MM.1S (cell line): ENCODE results near the gene CEP72.

Experiments
- DNase-seq: peaks from one replicate; pipeline ENCODE4 v3.0.0-alpha.2; 2015
- H2AFZ ChIP-seq: fragments of 300-600 bp; sonication (generic); 2 replicates; pipeline ENCODE4 v1.6.0; 2016; ENCODE audit warnings: antibody characterized with exemption, low read length
- H3F3A ChIP-seq: fragments of 300-600 bp; sonication (generic); 2 replicates; pipeline ENCODE4 v1.6.1; 2016; ENCODE audit warnings: mild to moderate bottlenecking, antibody characterized with exemption, low read length, moderate library complexity, mixed read lengths; ENCODE audit not compliant: insufficient read depth
- H3K27ac ChIP-seq: fragments of 300-600 bp; sonication (generic); 2 replicates; pipeline ENCODE4 v1.5.1; 2016; ENCODE audit warnings: mild to moderate bottlenecking, low read length
- H3K27me3 ChIP-seq: fragments of 300-600 bp; sonication (generic); replicated peaks from 2 replicates; pipeline ENCODE4 v1.6.0; 2016; ENCODE audit warnings: low read length; ENCODE audit not compliant: insufficient read depth
- H3K36me3 ChIP-seq: fragments of 300-600 bp; sonication (generic); replicated peaks from 2 replicates; pipeline ENCODE4 v1.6.1; 2016; ENCODE audit warnings: mild to moderate bottlenecking, low read length, mixed read lengths; ENCODE audit not compliant: insufficient read depth
- H3K4me1 ChIP-seq: fragments of 300-600 bp; sonication (generic); 2 replicates; pipeline ENCODE4 v1.6.1; 2016; ENCODE audit warnings: low read length, mixed read lengths
- H3K4me2 ChIP-seq: fragments of 300-600 bp; sonication (generic); 2 replicates; pipeline ENCODE4 v1.6.0; 2016; ENCODE audit warnings: low read depth, low read length
- H3K4me3 ChIP-seq: fragments of 300-600 bp; sonication (generic); 2 replicates; pipeline ENCODE4 v1.5.1; 2016; ENCODE audit warnings: low read length, mixed read lengths
- H3K79me2 ChIP-seq: fragments of 300-600 bp; sonication (generic); 2 replicates; pipeline ENCODE4 v1.6.1; 2016; ENCODE audit warnings: mixed run types, low read length, mixed read lengths
- H3K9ac ChIP-seq: fragments of 300-600 bp; sonication (generic); 2 replicates; pipeline ENCODE4 v1.6.1; 2016; ENCODE audit warnings: low read length, mixed read lengths
- H3K9me2 ChIP-seq: fragments of 300-600 bp; sonication (generic); replicated peaks from 2 replicates; pipeline ENCODE4 v1.6.1; 2016; ENCODE audit warnings: mild to moderate bottlenecking, low read length, mixed read lengths; ENCODE audit not compliant: insufficient read depth
- H3K9me3 ChIP-seq: fragments of 300-600 bp; sonication (generic); replicated peaks from 2 replicates; pipeline ENCODE4 v1.6.1; 2016; ENCODE audit warnings: mild to moderate bottlenecking, low read length, mixed read lengths; ENCODE audit not compliant: insufficient read depth
- H4K20me1 ChIP-seq: fragments of 300-600 bp; sonication (generic); 2 replicates; pipeline ENCODE4 v1.6.1; 2016; ENCODE audit warnings: mild to moderate bottlenecking, low read length, moderate library complexity, mixed read lengths; ENCODE audit not compliant: insufficient read depth
- EZH2 ChIP-seq: fragments of 300-600 bp; sonication (generic); optimal IDR thresholded peaks from 2 replicates; pipeline ENCODE3; 2017; ENCODE audit warnings: low read depth, mild to moderate bottlenecking, antibody characterized with exemption, low read length, mixed read lengths
- EZH2phosphoT487 ChIP-seq: fragments of 300-600 bp; sonication (generic); IDR thresholded peaks from 2 replicates; pipeline ENCODE4 v1.6.1; 2018; ENCODE audit warnings: antibody characterized with exemption, low read length
- TF ChIP-seq, protein P1 (sequence below): fragments of 300-600 bp; sonication (generic); IDR thresholded peaks from 2 replicates; pipeline ENCODE4 v1.5.1; 2016; ENCODE audit warnings: antibody characterized with exemption, low read length, mixed read lengths

The CEP72 gene

DNA sequence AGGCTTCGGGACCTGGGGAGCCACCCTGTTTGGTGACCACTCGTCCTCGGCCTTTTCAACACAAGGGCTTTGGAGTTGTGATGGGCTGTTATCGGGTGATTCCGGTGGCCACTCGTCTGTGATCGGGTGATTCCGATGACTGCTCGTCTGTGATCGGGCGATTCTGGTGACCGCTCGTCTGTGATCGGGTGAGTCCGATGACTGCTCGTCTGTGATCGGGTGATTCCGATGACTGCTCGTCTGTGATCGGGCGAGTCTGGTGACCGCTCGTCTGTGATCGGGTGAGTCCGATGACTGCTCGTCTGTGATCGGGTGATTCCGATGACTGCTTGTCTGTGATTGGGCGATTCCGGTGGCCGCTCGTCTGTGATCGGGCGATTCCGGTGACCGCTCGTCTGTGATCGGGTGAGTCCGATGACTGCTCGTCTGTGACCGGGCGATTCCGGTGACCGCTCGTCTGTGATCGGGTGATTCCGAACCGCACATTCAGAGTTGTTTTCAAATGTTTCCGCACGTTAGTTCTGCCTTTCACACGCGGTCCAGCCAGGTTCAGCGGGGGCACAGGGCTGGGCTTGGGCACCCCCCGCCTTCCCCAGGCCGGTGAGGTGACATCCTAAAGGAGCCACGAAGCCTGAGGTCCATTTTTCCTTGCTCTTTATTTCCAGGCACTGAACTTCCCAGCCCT, 50.8 kb downstream of the CEP72 start:
- Histone ChIP-seq H3K27ac (no peak overlapping the region), H4K20me1 (no peaks in the 10 kb centered on the region), H3K9me3 (no peaks in the 10 kb centered on the region), H3F3A (no peaks in the 10 kb centered on the region), H3K79me2 (no peaks in the 10 kb centered on the region), H2AFZ (no peak overlapping the region), H3K4me3 (no peak overlapping the region), H3K9me2 (no peaks in the 10 kb centered on the region), H3K9ac (no peak overlapping the region), H3K4me1 (no peaks in the 10 kb centered on the region), H3K27me3 (no peaks in the 10 kb centered on the region), H3K4me2 (no peak overlapping the region), H3K36me3 (no peaks in the 10 kb centered on the region)
- TF ChIP-seq, protein P1, sequence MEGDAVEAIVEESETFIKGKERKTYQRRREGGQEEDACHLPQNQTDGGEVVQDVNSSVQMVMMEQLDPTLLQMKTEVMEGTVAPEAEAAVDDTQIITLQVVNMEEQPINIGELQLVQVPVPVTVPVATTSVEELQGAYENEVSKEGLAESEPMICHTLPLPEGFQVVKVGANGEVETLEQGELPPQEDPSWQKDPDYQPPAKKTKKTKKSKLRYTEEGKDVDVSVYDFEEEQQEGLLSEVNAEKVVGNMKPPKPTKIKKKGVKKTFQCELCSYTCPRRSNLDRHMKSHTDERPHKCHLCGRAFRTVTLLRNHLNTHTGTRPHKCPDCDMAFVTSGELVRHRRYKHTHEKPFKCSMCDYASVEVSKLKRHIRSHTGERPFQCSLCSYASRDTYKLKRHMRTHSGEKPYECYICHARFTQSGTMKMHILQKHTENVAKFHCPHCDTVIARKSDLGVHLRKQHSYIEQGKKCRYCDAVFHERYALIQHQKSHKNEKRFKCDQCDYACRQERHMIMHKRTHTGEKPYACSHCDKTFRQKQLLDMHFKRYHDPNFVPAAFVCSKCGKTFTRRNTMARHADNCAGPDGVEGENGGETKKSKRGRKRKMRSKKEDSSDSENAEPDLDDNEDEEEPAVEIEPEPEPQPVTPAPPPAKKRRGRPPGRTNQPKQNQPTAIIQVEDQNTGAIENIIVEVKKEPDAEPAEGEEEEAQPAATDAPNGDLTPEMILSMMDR = no peak
- TF ChIP-seq EZH2 (no peak), EZH2phosphoT487 (no peak)
- no peak for DNase-seq

DNA sequence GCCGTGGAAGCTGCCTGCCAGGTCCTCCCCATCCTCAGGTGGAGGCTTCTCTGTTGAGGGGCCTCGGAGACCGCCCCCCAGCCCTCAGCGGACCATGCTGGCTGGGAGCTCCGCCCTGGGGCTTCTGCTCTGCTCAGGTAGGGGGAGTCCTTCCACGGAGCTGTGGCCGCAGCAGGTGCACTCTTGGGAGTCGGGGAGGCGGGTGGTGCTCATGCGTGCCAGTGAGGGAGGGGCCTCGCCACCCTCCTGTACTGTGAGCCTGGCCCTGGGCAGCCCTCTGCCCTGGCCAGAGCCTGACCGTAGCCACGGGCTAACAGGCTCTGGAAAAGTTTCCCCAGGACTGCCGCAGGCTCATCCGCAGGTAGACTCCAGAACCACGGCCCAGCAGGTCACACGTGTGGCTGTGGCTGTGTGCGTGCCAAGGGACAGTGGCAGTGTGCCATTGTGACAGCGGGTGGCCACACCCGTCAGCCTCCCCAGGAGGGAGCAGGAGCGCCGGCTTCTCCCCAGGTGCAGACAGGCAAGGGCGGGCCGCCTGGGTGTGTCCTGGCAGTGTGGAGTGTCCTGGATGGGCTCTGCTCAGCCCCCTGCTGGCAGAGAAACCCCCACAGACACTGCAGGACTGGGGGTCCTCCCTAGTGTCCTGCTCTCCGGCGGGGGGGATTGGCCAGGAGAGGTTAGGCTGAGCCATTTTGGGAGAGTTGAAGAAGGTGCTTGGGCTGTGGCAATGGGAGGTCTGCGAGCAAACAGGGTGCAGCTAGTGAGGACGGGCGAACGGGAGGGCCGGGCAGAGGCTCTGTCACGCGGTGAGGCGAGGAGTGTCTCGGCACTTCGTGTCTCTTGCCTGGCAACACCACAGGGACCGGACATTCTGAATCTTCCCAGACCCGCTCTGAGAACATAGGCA, 51.5 kb downstream of the CEP72 start:
- Histone ChIP-seq H3K36me3 (no peaks in the 10 kb centered on the region), H3K27me3 (no peaks in the 10 kb centered on the region)

DNA sequence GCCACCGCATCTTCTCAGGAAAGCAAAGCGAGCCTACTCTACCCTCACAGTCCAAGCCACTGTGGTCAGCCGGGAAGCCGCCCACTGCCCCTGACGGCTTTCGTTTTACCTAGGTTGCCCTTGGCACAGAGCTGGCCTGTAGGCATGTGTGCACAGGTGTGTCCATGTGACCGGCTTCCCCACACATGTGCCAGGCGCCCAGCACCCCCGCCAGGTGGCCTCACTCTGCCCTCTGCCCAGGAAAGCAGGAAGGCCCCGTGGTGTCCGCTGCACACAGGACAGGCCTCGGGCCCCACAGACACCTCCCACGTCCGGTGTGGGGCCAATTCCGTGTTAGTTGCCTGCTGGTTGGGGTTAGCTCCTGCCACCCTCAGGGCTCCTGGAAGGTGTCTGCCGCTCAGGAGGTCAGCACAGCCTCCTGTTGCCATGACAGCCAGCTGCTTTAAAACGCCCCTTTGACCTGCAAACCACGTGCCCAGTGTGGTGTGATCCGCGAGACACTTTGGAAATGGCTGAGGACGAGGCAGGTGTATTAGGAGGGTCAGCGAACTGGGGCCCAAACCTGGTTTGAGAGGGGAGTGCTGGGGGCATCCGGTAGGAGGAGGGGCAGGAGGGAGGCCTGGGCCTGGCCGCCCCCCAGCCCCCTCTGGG, 52.3 kb downstream of the CEP72 start:
- Histone ChIP-seq H3F3A (no peaks in the 10 kb centered on the region), H2AFZ (no peak overlapping the region), H3K4me3 (no peak overlapping the region), H3K36me3 (no peaks in the 10 kb centered on the region), H3K9ac (no peak overlapping the region), H3K4me1 (no peaks in the 10 kb centered on the region), H3K27ac (no peak overlapping the region), H3K79me2 (no peaks in the 10 kb centered on the region), H3K9me3 (no peaks in the 10 kb centered on the region), H3K4me2 (no peak overlapping the region), H3K27me3 (no peaks in the 10 kb centered on the region), H3K9me2 (no peaks in the 10 kb centered on the region), H4K20me1 (no peaks in the 10 kb centered on the region)
- TF ChIP-seq EZH2 (no peak), EZH2phosphoT487 (no peak)
- TF ChIP-seq, protein P1 = no peak
- DNase-seq = no peak

More for the DNA sequence above, 51.5 kb downstream of the CEP72 start:
- TF ChIP-seq, protein P1 = no peak
- TF ChIP-seq EZH2 (no peak), EZH2phosphoT487 (no peak)
- no peak overlapping the region for H3K4me2 ChIP-seq
- no peak for DNase-seq
- H4K20me1 ChIP-seq = no peaks in the 10 kb centered on the region
- H3K9me2 ChIP-seq = no peaks in the 10 kb centered on the region
- H3K27ac ChIP-seq = no peak overlapping the region
- no peak overlapping the region for H3K4me3 ChIP-seq
- no peaks in the 10 kb centered on the region for H3F3A ChIP-seq
- no peaks in the 10 kb centered on the region for H3K9me3 ChIP-seq
- no peaks in the 10 kb centered on the region for H3K79me2 ChIP-seq
- no peaks in the 10 kb centered on the region for H3K4me1 ChIP-seq
- no peak overlapping the region for H3K9ac ChIP-seq
- no peak overlapping the region for H2AFZ ChIP-seq
